Prostate gland (tissue), 2 donors: Measurements from ENCODE around the gene TPSD1.

Experiments used
- POLR2AphosphoS5 ChIP-seq: sonication (generic); formaldehyde crosslinking; IDR thresholded peaks from one replicate; pipeline ENCODE4 v1.6.1; 2017; ENCODE audit warnings: antibody characterized with exemption
- TF ChIP-seq, protein P1 (sequence below), 4 experiments: fragments of 200-600 bp in 2 of 4; fragments of 450-650 bp in 2 of 4; sonication (generic) in 2 of 4; IDR thresholded peaks; 1 replicate in 3 of 4; 2 replicates in 1 of 4; pipeline ENCODE4 v1.5.1; 2016 to 2019; ENCODE audit warnings: antibody characterized with exemption in 4 of 4, mild to moderate bottlenecking in 2 of 4, moderate library complexity in 2 of 4

DNA sequence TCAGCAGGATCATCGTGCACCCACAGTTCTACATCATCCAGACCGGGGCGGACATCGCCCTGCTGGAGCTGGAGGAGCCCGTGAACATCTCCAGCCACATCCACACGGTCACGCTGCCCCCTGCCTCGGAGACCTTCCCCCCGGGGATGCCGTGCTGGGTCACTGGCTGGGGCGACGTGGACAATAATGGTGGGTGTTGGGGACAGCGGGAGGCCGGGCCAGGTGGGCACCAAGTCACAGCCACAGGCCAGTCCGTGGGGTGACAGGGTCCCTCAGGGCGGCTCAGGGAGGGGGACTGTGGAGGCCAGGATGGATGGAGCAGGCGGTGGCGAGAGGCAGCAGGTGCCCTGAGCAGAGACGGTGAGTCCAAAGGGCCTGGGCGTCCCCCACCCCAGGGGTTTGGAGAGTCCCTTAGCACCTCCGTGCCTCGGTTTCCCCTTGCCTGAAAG, 1.0 kb downstream of the TPSD1 start:
- TF ChIP-seq POLR2AphosphoS5 = no peak
- TF ChIP-seq, protein P1, sequence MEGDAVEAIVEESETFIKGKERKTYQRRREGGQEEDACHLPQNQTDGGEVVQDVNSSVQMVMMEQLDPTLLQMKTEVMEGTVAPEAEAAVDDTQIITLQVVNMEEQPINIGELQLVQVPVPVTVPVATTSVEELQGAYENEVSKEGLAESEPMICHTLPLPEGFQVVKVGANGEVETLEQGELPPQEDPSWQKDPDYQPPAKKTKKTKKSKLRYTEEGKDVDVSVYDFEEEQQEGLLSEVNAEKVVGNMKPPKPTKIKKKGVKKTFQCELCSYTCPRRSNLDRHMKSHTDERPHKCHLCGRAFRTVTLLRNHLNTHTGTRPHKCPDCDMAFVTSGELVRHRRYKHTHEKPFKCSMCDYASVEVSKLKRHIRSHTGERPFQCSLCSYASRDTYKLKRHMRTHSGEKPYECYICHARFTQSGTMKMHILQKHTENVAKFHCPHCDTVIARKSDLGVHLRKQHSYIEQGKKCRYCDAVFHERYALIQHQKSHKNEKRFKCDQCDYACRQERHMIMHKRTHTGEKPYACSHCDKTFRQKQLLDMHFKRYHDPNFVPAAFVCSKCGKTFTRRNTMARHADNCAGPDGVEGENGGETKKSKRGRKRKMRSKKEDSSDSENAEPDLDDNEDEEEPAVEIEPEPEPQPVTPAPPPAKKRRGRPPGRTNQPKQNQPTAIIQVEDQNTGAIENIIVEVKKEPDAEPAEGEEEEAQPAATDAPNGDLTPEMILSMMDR (IDR thresholded peaks at IDR 0.05) = no peak
